ENCODE data around the gene CRB3. TPM values are rescaled to one million over a fixed set of nuclear protein-coding genes. Genes with fewer than 3 reads are reported as not detected.

Gene CRB3
- total and polyA plus RNA-seq, 9 of the 15 experiments (the other 6 are each of a cell fraction or from before 2014, with no cell fraction given) = 0.49 TPM; not detected in 8

- peak in 1 of 2 experiments; percentile 81; a peak in 2 of 4 replicates for TF ChIP-seq HDAC1 (IDR thresholded peaks at IDR 0.05)
- TF ChIP-seq FOXA1 (IDR thresholded peaks at IDR 0.05; ENCODE audit: borderline replicate concordance) = no peak
- TF ChIP-seq TCF7 (IDR thresholded peaks at IDR 0.05; ENCODE audit: borderline replicate concordance) = no peak
- TF ChIP-seq RBFOX2 (IDR thresholded peaks at IDR 0.05; ENCODE audit: low read depth, low read length) = peak; percentile 62
- no peak for TF ChIP-seq RBM15 (IDR thresholded peaks at IDR 0.05; ENCODE audit: insufficient read depth, low read length)
- peak; percentile 44 for TF ChIP-seq MTA2 (IDR thresholded peaks at IDR 0.05; ENCODE audit: low read depth)
- TF ChIP-seq ZBTB2 (IDR thresholded peaks at IDR 0.05) = peak; percentile 72; the same call in 1 of the 2 replicates
- TF ChIP-seq GABPB1 (CRISPR knock-in tag; IDR thresholded peaks at IDR 0.05) = 0 out of 2 replicates have a peak, but pooled peaks have one; percentile 20
- no peak for TF ChIP-seq ZFP1 (CRISPR knock-in tag; IDR thresholded peaks at IDR 0.05)
- peak; percentile 16; the same call in 1 of the 2 replicates for TF ChIP-seq VEZF1 (CRISPR knock-in tag; IDR thresholded peaks at IDR 0.05)
- TF ChIP-seq KDM5B (IDR thresholded peaks at IDR 0.05; ENCODE audit: insufficient replicate concordance, low read depth, low read length) = no peak
- TF ChIP-seq CTCFL (IDR thresholded peaks at IDR 0.05; ENCODE audit: borderline replicate concordance, insufficient read depth, low read depth, low read length, poor library complexity, severe bottlenecking) = no peak
- no peak for TF ChIP-seq CBFA2T3 (IDR thresholded peaks at IDR 0.05)
- TF ChIP-seq MLLT1 (IDR thresholded peaks at IDR 0.05) = peak; percentile 50 to 83; a peak in 3 of 4 replicates
- peak; percentile 66 for TF ChIP-seq HDAC2 (IDR thresholded peaks at IDR 0.05)
- TF ChIP-seq PCBP2 (IDR thresholded peaks at IDR 0.05; ENCODE audit: low read depth, low read length, poor library complexity, severe bottlenecking) = peak; percentile 86
- TF ChIP-seq FOXK2 (conservative IDR thresholded peaks at IDR 0.05 in 1 of 2, IDR thresholded peaks at IDR 0.05 in 1 of 2; ENCODE audit: low read depth in 2 of 2) = peak in 1 of 2 experiments; percentile 34; a peak in 2 of 4 replicates
- no peak for TF ChIP-seq ATF2 (CRISPR knock-in tag; IDR thresholded peaks at IDR 0.05)
These were observed 34.5 kb upstream of the CRB3 start (continued) for GRCh38 chr19:6429419-6430221.

Measured in K562 (cell line).